Colonic mucosa (tissue), 4 donors: ENCODE data around the gene ZNF609. TPM values are rescaled to one million over a fixed set of nuclear protein-coding genes. Genes with fewer than 3 reads are reported as not detected.

ENCODE experiments used
- DNase-seq: peaks from one replicate; pipeline ENCODE4 v3.0.0-alpha.2; 2020
- H3K27ac ChIP-seq: fragments of 200-600 bp; one replicate; pipeline ENCODE4 v1.8.0; 2021
- H3K27me3 ChIP-seq: fragments of 200-600 bp; one replicate; pipeline ENCODE4 v1.8.0; 2021
- H3K36me3 ChIP-seq: fragments of 200-600 bp; one replicate; pipeline ENCODE4 v1.8.0; 2021
- H3K4me1 ChIP-seq: fragments of 200-600 bp; one replicate; pipeline ENCODE4 v1.8.0; 2021; ENCODE audit warnings: mild to moderate bottlenecking
- H3K4me3 ChIP-seq: fragments of 200-600 bp; one replicate; pipeline ENCODE4 v1.8.0; 2021
- H3K9ac ChIP-seq, 2 donors: one replicate each; pipeline ENCODE4 v1.7.0; 2013; ENCODE audit warnings: control low read depth in 2 of 2, low read depth in 2 of 2, low read length in 2 of 2
- H3K9me3 ChIP-seq: fragments of 200-600 bp; one replicate; pipeline ENCODE4 v1.8.0; 2021
- CTCF ChIP-seq: fragments of 200-600 bp; IDR thresholded peaks from one replicate; pipeline ENCODE4 v1.8.0; 2022; ENCODE audit warnings: antibody characterized with exemption, mild to moderate bottlenecking
- intact Hi-C: fragments of 100-400 bp; cut with DNase I; formaldehyde crosslinking; loops from one replicate; pipeline ENCODE4 v1.14.1; 2022
- total RNA-seq, 2 donors: library from RNA; stranded (reverse); fragmentation: NEBNext Ultra II Directional in 1 of 2; extraction: Animal tissue kit (Norgen Biotek cat#: 25700) in 1 of 2; gene quantifications; one replicate each; pipeline ENCODE4 v1.2.1, GENCODE V29; 2021
- donor health status: healthy.
- donor health status: DM: no; HTN: no; CAD: no.
- donor health status: DM: no; HTN: no; CAD: no.

ZNF609 gene
- total RNA-seq, 2 donors from 2014 or later = 24.5 to 24.8 TPM

GRCh38 chr15:64515196-64515595 lies 54.8 kb downstream of the ZNF609 start:
- H3K27ac ChIP-seq = no peak overlapping the region
- DNase-seq = no peak

DNA sequence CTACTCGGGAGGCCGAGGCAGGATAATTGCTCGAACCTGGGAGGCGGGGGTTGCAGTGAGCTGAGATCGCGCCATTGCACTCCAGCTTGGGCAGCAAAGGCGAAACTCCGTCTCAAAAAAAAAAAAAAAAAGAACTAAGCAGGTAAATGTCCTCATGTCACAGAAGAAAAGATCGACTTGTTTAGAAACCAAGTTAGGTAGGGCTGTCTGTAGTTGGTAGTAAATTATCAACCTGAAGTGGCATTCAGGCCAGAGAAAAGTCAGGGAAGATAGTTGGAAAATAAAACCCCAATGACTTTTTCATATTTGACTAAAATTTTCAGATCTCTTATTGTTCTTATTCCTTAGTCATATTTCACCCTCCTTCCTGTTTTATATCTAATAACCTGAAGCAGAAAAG lies 55.4 kb downstream of the ZNF609 start:
- no peak for TF ChIP-seq CTCF

More at GRCh38 chr15:64515196-64515595, 54.8 kb downstream of the ZNF609 start:
- Histone ChIP-seq H3K4me1 (no peaks in the 10 kb centered on the region), H3K27me3 (no peaks in the 10 kb centered on the region), H3K36me3 (no peaks in the 10 kb centered on the region), H3K9me3 (no peaks in the 10 kb centered on the region), H3K9ac (no peak overlapping the region), H3K4me3 (no peak overlapping the region)
- no peak for TF ChIP-seq CTCF
- intact Hi-C loops = no loop called here

DNA sequence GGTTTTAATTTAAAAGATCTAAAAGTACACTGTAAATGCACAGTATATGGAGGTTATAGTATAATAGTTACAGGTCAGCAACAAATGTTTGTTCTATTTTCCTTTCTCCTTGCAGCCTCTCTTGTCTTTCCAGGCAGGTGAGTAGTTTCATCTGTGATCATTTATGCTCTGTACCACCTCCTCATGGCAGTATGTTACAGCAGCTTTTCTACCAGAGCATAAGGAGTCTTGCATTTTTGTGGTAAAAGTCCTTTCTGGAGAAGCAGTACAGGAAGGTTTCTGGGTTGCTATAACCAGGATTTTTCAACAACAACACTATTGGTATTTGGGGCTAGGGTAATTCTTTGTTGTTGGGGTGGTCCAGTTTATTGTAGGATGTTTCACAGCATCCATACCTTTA lies 59.5 kb downstream of the ZNF609 start:
- TF ChIP-seq CTCF = no peak
- no peak for DNase-seq
- H3K9me3 ChIP-seq = no peaks in the 10 kb centered on the region
- intact Hi-C loops = no loop called here
- H3K36me3 ChIP-seq = no peaks in the 10 kb centered on the region
- H3K27ac ChIP-seq = no peak overlapping the region
- H3K27me3 ChIP-seq = no peaks in the 10 kb centered on the region
- no peak overlapping the region for H3K9ac ChIP-seq
- H3K4me3 ChIP-seq = no peak overlapping the region
- peaks cover 5% of the 10 kb centered on the region for H3K4me1 ChIP-seq

More for the DNA sequence above, 55.4 kb downstream of the ZNF609 start:
- H3K36me3 ChIP-seq = no peaks in the 10 kb centered on the region
- intact Hi-C loops = no loop called here
- H3K27me3 ChIP-seq = no peaks in the 10 kb centered on the region
- peaks cover under 1% of the 10 kb centered on the region for H3K4me1 ChIP-seq
- H3K4me3 ChIP-seq = no peak overlapping the region
- H3K27ac ChIP-seq = no peak overlapping the region
- no peak for DNase-seq
- no peaks in the 10 kb centered on the region for H3K9me3 ChIP-seq
- no peak overlapping the region for H3K9ac ChIP-seq

- no peaks in the 10 kb centered on the region for H3K27me3 ChIP-seq
- no peak overlapping the region for H3K4me3 ChIP-seq
- no peaks in the 10 kb centered on the region for H3K36me3 ChIP-seq
- no peak for DNase-seq
- no peaks in the 10 kb centered on the region for H3K9me3 ChIP-seq
- no peak for TF ChIP-seq CTCF
- peaks cover 5% of the 10 kb centered on the region for H3K4me1 ChIP-seq
- intact Hi-C loops = no loop called here
- H3K27ac ChIP-seq = peak overlapping the region; percentile 35
- H3K9ac ChIP-seq = no peak overlapping the region
Observed at GRCh38 chr15:64521201-64521600, 60.8 kb downstream of the ZNF609 start.

DNA sequence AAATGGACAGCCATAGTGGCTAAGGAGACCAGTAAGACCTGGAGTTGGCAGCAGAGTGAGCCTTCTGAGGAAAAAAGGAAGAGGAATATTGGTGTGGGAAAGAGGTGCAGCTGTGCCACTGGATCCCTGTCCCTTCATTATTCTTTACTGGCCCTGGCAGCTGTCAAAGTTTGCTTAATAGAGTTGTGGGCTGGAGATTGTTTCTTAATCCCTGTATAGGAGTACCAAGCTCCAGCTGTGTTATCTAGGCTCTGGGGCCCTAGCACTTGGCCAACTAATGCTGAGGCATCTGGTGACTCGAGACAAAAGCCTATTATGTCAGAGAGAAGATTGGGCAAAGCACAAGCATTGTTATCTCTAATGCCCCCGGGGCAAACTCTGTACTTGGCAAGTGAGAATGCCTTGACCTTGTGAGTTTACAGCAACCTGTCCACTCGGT lies 61.4 kb downstream of the ZNF609 start:
- H3K27me3 ChIP-seq = no peaks in the 10 kb centered on the region
- DNase-seq = no peak
- no peaks in the 10 kb centered on the region for H3K9me3 ChIP-seq
- no peaks in the 10 kb centered on the region for H3K36me3 ChIP-seq
- no peak for TF ChIP-seq CTCF
- H3K4me1 ChIP-seq = peaks cover 5% of the 10 kb centered on the region
- intact Hi-C loops = no loop called here
- H3K27ac ChIP-seq = no peak overlapping the region
- no peak overlapping the region for H3K9ac ChIP-seq
- no peak overlapping the region for H3K4me3 ChIP-seq
